GM12892 (cell line): ENCODE data around the gene C21orf58.
A peak's percentile ranks its signal among the peaks of the same experiment; 100 is the strongest.

Experiments used
- DNase-seq: peaks from one replicate; pipeline ENCODE4 v3.0.0; 2011; ENCODE audit not compliant: insufficient read length
- FAIRE-seq: peaks from 2 replicates; lab custom pipeline; 2011; peaks lifted over from hg19 to GRCh38; lab: Jason Lieb, UNC
- POLR2A ChIP-seq: IDR thresholded peaks from 2 replicates; pipeline ENCODE4 v1.6.1; 2011; ENCODE audit warnings: low read depth, low read length, control low read depth
- POLR2AphosphoS5 ChIP-seq: IDR thresholded peaks from 2 replicates; pipeline ENCODE4 v1.6.1; 2011; ENCODE audit warnings: low read depth, low read length, control low read depth
- TAF1 ChIP-seq: IDR thresholded peaks from 2 replicates; pipeline ENCODE4 v1.6.1; 2011; ENCODE audit warnings: low read depth, mild to moderate bottlenecking, control low read depth, low read length, borderline replicate concordance

Gene C21orf58

GRCh38 chr21:46350981-46351380 lies 27.3 kb upstream of the C21orf58 start:
- FAIRE-seq, result no peak
- no peak for DNase-seq
- TF ChIP-seq TAF1, result no peak
- no peak for TF ChIP-seq POLR2AphosphoS5
- no peak for TF ChIP-seq POLR2A

GRCh38 chr21:46350571-46350970 lies 26.9 kb upstream of the C21orf58 start:
- DNase-seq (no peak), FAIRE-seq (no peak)
- no peak for TF ChIP-seq POLR2A
- TF ChIP-seq TAF1, result no peak
- no peak for TF ChIP-seq POLR2AphosphoS5

DNA sequence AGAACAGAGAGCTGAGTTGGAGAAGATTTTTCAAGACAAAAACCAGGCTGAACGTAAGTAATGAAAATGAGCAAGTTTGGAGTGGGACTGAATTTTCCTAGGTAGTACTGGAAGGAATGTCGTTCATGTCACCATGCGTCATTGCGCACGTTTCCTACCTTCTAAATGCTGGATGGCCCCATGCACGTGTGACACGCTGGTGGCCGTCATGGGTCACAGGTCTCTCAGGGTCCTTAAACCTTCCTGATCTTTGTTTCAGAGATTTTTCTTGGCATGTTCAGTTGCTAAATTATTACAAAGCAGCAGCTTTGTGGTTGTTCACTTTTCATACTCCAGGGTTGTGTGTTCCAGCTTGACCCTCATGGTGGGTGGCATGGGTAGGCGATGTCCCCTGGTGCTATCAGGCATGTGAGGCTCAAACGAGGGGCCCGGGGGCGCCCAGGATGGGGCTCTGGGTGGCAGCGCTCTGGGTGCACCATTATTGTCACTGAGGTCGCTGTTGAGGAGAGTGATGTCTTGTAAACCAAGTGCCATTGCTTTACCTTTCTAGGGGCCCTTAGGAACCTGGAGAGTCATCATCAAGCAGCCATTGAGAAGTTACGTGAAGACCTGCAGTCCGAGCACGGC lies 25.6 kb upstream of the C21orf58 start:
- FAIRE-seq (no peak), DNase-seq (no peak)
- TF ChIP-seq POLR2A, result no peak

DNA sequence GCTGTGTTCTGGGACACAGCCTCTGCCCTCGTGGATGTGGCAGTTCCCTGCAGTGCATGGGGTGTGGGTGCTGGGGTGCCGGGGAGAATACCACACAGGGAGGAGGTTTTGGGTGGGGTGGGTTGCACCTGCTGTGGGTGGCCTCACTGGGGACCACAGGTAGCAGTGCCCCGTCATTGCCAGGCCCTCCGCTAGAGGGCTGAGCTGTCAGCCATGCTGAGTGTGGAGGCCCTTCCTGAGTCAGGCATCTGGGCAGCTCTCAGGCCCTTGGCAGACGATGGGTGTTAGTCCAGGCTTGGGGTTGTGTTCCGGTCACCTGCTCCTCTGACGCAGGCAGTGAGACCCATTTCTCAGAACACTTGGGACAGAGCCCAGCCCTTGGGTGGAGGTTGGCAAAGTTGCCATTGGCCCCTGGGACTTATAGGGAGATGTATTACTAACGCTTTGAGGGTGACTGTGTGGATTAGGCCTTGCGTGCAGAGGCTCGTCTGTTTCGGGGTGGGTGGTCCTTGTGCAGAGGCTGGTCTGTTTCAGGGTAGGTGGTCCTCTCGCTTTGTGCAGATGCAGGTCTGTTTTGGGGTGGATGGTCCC lies 24.2 kb upstream of the C21orf58 start:
- TF ChIP-seq POLR2A (no peak), TAF1 (no peak), POLR2AphosphoS5 (no peak)
- FAIRE-seq, result peak; percentile 27
- DNase-seq, result no peak

DNA sequence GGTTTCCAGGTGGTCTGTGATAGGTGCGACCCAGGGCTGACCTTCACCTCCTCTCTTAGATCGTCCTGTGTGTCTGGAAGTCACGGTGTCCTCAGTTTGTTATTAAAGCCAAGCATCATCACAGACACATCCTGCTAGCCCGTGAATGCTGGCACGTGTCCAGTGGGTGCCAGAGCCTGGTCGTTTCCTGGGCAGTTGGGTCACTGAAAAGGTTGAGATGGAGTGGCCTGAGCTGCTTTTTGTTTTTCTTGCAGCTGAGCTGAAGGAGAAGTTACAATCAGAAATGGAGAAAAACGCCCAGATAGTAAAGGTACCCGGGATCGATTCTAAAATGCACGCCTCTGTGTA lies 23.5 kb upstream of the C21orf58 start:
- TF ChIP-seq POLR2AphosphoS5, result no peak
- no peak for TF ChIP-seq POLR2A
- TF ChIP-seq TAF1, result no peak
- DNase-seq (no peak), FAIRE-seq (no peak)

GRCh38 chr21:46346296-46347202 lies 22.9 kb upstream of the C21orf58 start:
- no peak for DNase-seq
- FAIRE-seq, result no peak
- TF ChIP-seq POLR2A (no peak), POLR2AphosphoS5 (no peak), TAF1 (no peak)

GRCh38 chr21:46345861-46346260 lies 22.2 kb upstream of the C21orf58 start:
- no peak for DNase-seq
- TF ChIP-seq POLR2A (no peak), POLR2AphosphoS5 (no peak), TAF1 (no peak)
- no peak for FAIRE-seq

DNA sequence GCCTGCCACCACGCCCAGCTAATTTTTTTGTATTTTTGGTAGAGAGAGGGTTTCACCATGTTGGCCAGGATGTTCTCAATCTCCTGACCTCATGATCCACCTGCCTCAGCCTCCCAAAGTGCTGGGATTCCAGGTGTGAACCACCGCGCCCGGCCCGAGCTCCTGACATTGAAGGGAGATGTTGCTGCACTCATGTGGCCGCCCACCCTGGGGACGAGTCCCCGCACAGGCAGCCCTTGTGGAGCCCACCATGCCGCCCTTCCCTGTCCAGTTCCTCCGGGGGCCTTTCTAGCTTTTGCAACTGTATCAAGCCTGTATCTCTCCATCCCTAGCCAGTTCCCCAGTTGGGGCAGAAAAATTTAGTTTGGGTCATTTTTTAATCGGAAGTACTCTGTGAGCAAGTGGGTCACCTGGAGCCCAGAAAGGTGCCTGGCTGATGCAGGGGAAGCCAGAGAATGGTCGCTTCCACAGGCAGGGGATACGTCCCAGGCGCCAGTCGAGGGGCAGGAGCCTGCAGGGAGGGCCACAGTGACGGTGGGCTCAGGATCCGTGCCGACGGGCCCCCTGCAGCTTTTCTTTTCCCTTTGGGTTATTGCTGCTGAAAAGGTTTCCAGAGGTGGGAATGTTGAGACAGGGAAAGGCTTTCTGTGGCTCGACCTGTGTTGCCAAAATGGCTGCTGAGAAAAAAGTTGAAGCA lies 20.7 kb upstream of the C21orf58 start:
- TF ChIP-seq TAF1 (no peak), POLR2AphosphoS5 (no peak), POLR2A (no peak)
- no peak for FAIRE-seq
- no peak for DNase-seq

- TF ChIP-seq POLR2A, result no peak
- TF ChIP-seq TAF1, result no peak
- TF ChIP-seq POLR2AphosphoS5, result no peak
- FAIRE-seq, result no peak
- DNase-seq, result no peak
These were observed 17.3 kb upstream of the C21orf58 start for GRCh38 chr21:46340998-46341397.

DNA sequence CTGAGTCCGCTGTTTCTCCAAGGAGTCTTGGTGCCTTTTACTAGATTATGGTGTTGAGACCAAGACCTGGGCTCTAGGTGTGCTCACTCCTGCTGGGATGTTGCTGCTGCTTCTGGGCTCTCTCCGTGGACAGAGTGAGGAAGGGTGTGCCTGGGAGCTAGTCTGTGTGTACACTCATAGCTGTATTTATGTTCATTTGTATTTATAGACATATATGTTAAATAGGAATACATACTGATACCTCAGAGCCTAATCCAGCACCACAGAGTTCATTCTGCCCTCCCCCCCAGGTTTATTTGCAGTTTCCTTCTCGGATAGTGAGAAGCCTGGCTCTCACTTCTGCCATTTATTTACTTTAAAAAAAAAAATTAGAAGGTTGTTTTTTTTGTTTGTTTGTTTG lies 12.9 kb upstream of the C21orf58 start:
- no peak for DNase-seq
- FAIRE-seq, result no peak
- no peak for TF ChIP-seq POLR2A
- TF ChIP-seq POLR2AphosphoS5, result no peak
- no peak for TF ChIP-seq TAF1
